OCI-LY3 (cell line): ENCODE data around the gene FAM131A.

Experiments
- H2AFZ ChIP-seq: fragments of 200-600, 300-600 bp; shearing (Covaris generic); 2 replicates; pipeline ENCODE4 v1.6.0; 2014; ENCODE audit warnings: antibody characterized with exemption, low read depth, low read length
- H3K27ac ChIP-seq: fragments of 200-600, 300-600 bp; sonication (generic); 2 replicates; pipeline ENCODE4 v1.5.1; 2014; ENCODE audit warnings: mild to moderate bottlenecking, low read length, moderate library complexity, mixed read lengths
- H3K27me3 ChIP-seq: fragments of 200-600, 300-600 bp; sonication (generic); 2 replicates; pipeline ENCODE4 v1.6.1; 2014; ENCODE audit warnings: low read depth, low read length, mixed read lengths
- H3K36me3 ChIP-seq: fragments of 200-600, 300-600 bp; sonication (generic); replicated peaks from 2 replicates; pipeline ENCODE3; 2014; ENCODE audit warnings: low read depth, low read length, mixed read lengths
- H3K4me1 ChIP-seq: fragments of 300-600, 200-600 bp; sonication (generic); 2 replicates; pipeline ENCODE4 v1.6.1; 2014; ENCODE audit warnings: low read length, mixed read lengths
- H3K4me2 ChIP-seq: fragments of 200-600, 300-600 bp; sonication (generic); 2 replicates; pipeline ENCODE4 v1.6.1; 2014; ENCODE audit warnings: low read length, mixed read lengths
- H3K4me3 ChIP-seq: fragments of 300-600, 200-600 bp; sonication (generic); 2 replicates; pipeline ENCODE4 v1.5.1; 2014; ENCODE audit warnings: antibody characterized with exemption, mild to moderate bottlenecking, low read length, moderate library complexity
- H3K79me2 ChIP-seq: fragments of 300-600, 200-600 bp; shearing (Covaris generic); 2 replicates; pipeline ENCODE4 v1.6.1; 2014; ENCODE audit warnings: mild to moderate bottlenecking, low read length, mixed read lengths
- H3K9ac ChIP-seq: fragments of 300-600, 200-600 bp; shearing (Covaris generic); 2 replicates; pipeline ENCODE4 v1.6.0; 2014; ENCODE audit warnings: mild to moderate bottlenecking, low read length, moderate library complexity
- H3K9me3 ChIP-seq: fragments of 200-600, 300-600 bp; shearing (Covaris generic); 2 replicates; pipeline ENCODE4 v1.6.1; 2014; ENCODE audit warnings: low read length, mixed read lengths; ENCODE audit not compliant: insufficient read depth
- H4K20me1 ChIP-seq: fragments of 200-600, 300-600 bp; sonication (generic); 2 replicates; pipeline ENCODE4 v1.6.1; 2016; ENCODE audit warnings: low read length, mixed read lengths; ENCODE audit not compliant: insufficient read depth
- CTCF ChIP-seq: fragments of 200-600, 300-600 bp; sonication (generic); IDR thresholded peaks from 2 replicates; pipeline ENCODE4 v1.5.1; 2014; ENCODE audit warnings: antibody characterized with exemption, low read length, low read depth
- EZH2phosphoT487 ChIP-seq: fragments of 200-600 bp; shearing (Covaris generic); IDR thresholded peaks from 2 replicates; pipeline ENCODE4 v1.6.1; 2018; ENCODE audit warnings: antibody characterized with exemption, mixed run types, low read depth

The FAM131A gene

GRCh38 chr3:184334470-184335158 is 2.8 kb upstream of the FAM131A start:
- no peak overlapping the region for H3K4me3 ChIP-seq
- H3K36me3 ChIP-seq, result peaks cover 60% of the 10 kb centered on the region
- no peak overlapping the region for H3K4me2 ChIP-seq
- H3K9ac ChIP-seq, result no peak overlapping the region
- H4K20me1 ChIP-seq, result peaks cover 40% of the 10 kb centered on the region
- H3K79me2 ChIP-seq, result no peaks in the 10 kb centered on the region; the same call in 1 of the 2 replicates
- no peak overlapping the region for H3K27ac ChIP-seq
- no peaks in the 10 kb centered on the region for H3K27me3 ChIP-seq
- H3K4me1 ChIP-seq, result peaks cover 4% of the 10 kb centered on the region; the same call in 1 of the 2 replicates
- no peaks in the 10 kb centered on the region for H3K9me3 ChIP-seq
- TF ChIP-seq CTCF (no peak), EZH2phosphoT487 (no peak)
- no peak overlapping the region for H2AFZ ChIP-seq

GRCh38 chr3:184335291-184335660 is 2.1 kb upstream of the FAM131A start:
- H3K27ac ChIP-seq, result peak overlapping the region; percentile 20; the same call in 1 of the 2 replicates
- H2AFZ ChIP-seq, result no peak overlapping the region

GRCh38 chr3:184335661-184336546 is 1.5 kb upstream of the FAM131A start:
- peak overlapping the region; percentile 55 for H3K4me2 ChIP-seq
- H2AFZ ChIP-seq, result no peak overlapping the region
- peak overlapping the region; percentile 47 for H3K9ac ChIP-seq
- no peaks in the 10 kb centered on the region for H3K9me3 ChIP-seq
- peak overlapping the region; percentile 80 for H3K4me3 ChIP-seq
- no peaks in the 10 kb centered on the region for H3K27me3 ChIP-seq
- H3K27ac ChIP-seq, result peak overlapping the region; percentile 20; the same call in 1 of the 2 replicates
- H4K20me1 ChIP-seq, result peaks cover 40% of the 10 kb centered on the region
- TF ChIP-seq CTCF, result no peak
- TF ChIP-seq EZH2phosphoT487, result no peak
- H3K4me1 ChIP-seq, result peaks cover 4% of the 10 kb centered on the region; the same call in 1 of the 2 replicates
- peaks cover 53% of the 10 kb centered on the region for H3K36me3 ChIP-seq
- no peaks in the 10 kb centered on the region for H3K79me2 ChIP-seq

More at GRCh38 chr3:184335291-184335660, 2.1 kb upstream of the FAM131A start:
- Histone ChIP-seq H3K79me2 (no peaks in the 10 kb centered on the region), H3K9ac (no peak overlapping the region), H3K4me3 (peak overlapping the region; percentile 80), H3K36me3 (peaks cover 56% of the 10 kb centered on the region), H3K4me1 (peaks cover 4% of the 10 kb centered on the region; the same call in 1 of the 2 replicates), H3K27me3 (no peaks in the 10 kb centered on the region), H4K20me1 (peaks cover 40% of the 10 kb centered on the region), H3K9me3 (no peaks in the 10 kb centered on the region), H3K4me2 (peak overlapping the region; percentile 55)
- no peak for TF ChIP-seq CTCF
- TF ChIP-seq EZH2phosphoT487, result no peak
